ENCODE results near the gene FFAR3.
"Not testable (repeated sequence)": the region's sequence is repeated elsewhere in the genome, so short reads cannot be mapped to it uniquely, and the experiment has no call there.

Gene FFAR3

GRCh38 chr19:35351411-35352176 lies 6.7 kb upstream of the FFAR3 start:
- DNase-seq: no peak

- no peak for DNase-seq
Observed at GRCh38 chr19:35352177-35352447, 6.1 kb upstream of the FFAR3 start.

- peak; percentile 79 for DNase-seq
Observed at GRCh38 chr19:35352448-35353304, 5.6 kb upstream of the FFAR3 start.

GRCh38 chr19:35353635-35354034 lies 4.6 kb upstream of the FFAR3 start:
- no peak for DNase-seq

GRCh38 chr19:35354898-35355297 lies 3.4 kb upstream of the FFAR3 start:
- DNase-seq: no peak

- no peak for DNase-seq
Observed at GRCh38 chr19:35355791-35356460, 2.3 kb upstream of the FFAR3 start.

- not testable (repeated sequence) for DNase-seq
Observed at GRCh38 chr19:35358834-35359233, 574 bp downstream of the FFAR3 start.

GRCh38 chr19:35359395-35359794 lies 1.1 kb downstream of the FFAR3 start:
- not testable (repeated sequence) for DNase-seq

- not testable (repeated sequence) for DNase-seq
Observed at GRCh38 chr19:35360081-35360480, 1.8 kb downstream of the FFAR3 start.

GRCh38 chr19:35360880-35361420 lies 2.7 kb downstream of the FFAR3 start:
- no peak for DNase-seq

- DNase-seq: no peak
Observed at GRCh38 chr19:35362261-35363000, 4.2 kb downstream of the FFAR3 start.

- DNase-seq: no peak
Observed at GRCh38 chr19:35363001-35363590, 4.8 kb downstream of the FFAR3 start.

- DNase-seq: no peak
Observed at GRCh38 chr19:35363711-35364425, 5.6 kb downstream of the FFAR3 start.

GRCh38 chr19:35365303-35365702 lies 7.0 kb downstream of the FFAR3 start:
- DNase-seq: no peak

- no peak for DNase-seq
Observed at GRCh38 chr19:35368378-35368777, 10.1 kb downstream of the FFAR3 start.

GRCh38 chr19:35369522-35369921 lies 11.3 kb downstream of the FFAR3 start:
- DNase-seq: no peak

- DNase-seq: no peak
Observed at GRCh38 chr19:35370722-35371121, 12.5 kb downstream of the FFAR3 start, which contains the start of gene GPR42. GPR42 (plus strand) TSS chr19:35371068; CDS start chr19:35371360, 292 bp downstream.

GRCh38 chr19:35373492-35373891 lies 15.2 kb downstream of the FFAR3 start:
- no peak for DNase-seq

GRCh38 chr19:35374031-35374430 lies 15.8 kb downstream of the FFAR3 start:
- not testable (repeated sequence) for DNase-seq

GRCh38 chr19:35375505-35376307 lies 17.4 kb downstream of the FFAR3 start:
- DNase-seq: no peak

- no peak for DNase-seq
Observed at GRCh38 chr19:35377656-35378055, 19.4 kb downstream of the FFAR3 start.
